Heart left ventricle (tissue), 13 donors: ENCODE results near the gene GATAD2B.
"Not testable (repeated sequence)": the region's sequence is repeated elsewhere in the genome, so short reads cannot be mapped to it uniquely, and the experiment has no call there.

Experiments used
- POLR2A ChIP-seq, 2 donors: fragments of 450-650 bp; IDR thresholded peaks; one replicate each; pipeline ENCODE4 v1.6.1; 2017; ENCODE audit warnings: antibody characterized with exemption in 2 of 2, mild to moderate bottlenecking in 2 of 2, moderate library complexity in 2 of 2
- TF ChIP-seq, protein P1 (sequence below), 12 donors: fragments of 200-600 bp; sonication (generic) in 4 of 12; IDR thresholded peaks; one replicate each; pipeline versions ENCODE4 v1.5.0 to v1.8.0; 2018 to 2022; ENCODE audit warnings: antibody characterized with exemption in 12 of 12, mild to moderate bottlenecking in 5 of 12
- donor health status: ischemic (EF 13 %, LVEDD 7.1; RV severe dilation, severe dysfunction).
- donor health status: DM: no; HTN: yes; CAD: no.
- donor health status: DM: no; HTN: no; CAD: no.
- donor health status: ischemic (EF 25% LVEDD 6.9; RV normal size, moderate dysfunction).
- donor health status: ischemic (EF 25% LVEDD 5.7; RV mildly dilated, moderate dysfunction).
- donor health status: ischemic (EF 35%, LVEDD 5.7; RV mildly dilated, moderate dysfunction).
- donor health status: nonischemic (EF 11% LVEDD 7.7; RV severe dilation, severe dysfunction).
- donor health status: DM: yes; HTN: yes; CAD: no.
- donor health status: PGD.
- donor health status: ischemic (EF 29% LVEDD 5.4; RV normal size, mild dysfunction).
- donor health status: nonischemic (EF 23%, LVEDD 6.1; RV moderate dilation, normal function).

DNA sequence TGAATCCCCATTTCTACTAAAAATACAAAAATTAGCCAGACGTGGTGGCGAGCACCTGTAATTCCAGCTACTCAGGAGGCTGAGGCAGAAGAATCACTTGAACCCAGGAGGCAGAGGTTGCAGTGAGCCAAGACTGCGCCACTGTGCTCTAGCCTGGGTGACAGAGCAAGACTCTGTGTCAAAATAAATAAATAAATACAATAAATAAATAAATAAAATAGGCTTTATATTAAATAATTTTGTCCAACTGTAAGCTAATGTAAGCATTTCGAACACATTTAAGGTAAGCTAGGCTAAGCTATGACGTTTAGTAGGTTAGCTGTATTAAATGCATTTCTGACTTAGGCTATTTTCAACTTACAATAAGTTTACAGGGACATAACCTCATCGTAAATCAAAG is 12.2 kb downstream of the GATAD2B start:
- TF ChIP-seq, protein P1, sequence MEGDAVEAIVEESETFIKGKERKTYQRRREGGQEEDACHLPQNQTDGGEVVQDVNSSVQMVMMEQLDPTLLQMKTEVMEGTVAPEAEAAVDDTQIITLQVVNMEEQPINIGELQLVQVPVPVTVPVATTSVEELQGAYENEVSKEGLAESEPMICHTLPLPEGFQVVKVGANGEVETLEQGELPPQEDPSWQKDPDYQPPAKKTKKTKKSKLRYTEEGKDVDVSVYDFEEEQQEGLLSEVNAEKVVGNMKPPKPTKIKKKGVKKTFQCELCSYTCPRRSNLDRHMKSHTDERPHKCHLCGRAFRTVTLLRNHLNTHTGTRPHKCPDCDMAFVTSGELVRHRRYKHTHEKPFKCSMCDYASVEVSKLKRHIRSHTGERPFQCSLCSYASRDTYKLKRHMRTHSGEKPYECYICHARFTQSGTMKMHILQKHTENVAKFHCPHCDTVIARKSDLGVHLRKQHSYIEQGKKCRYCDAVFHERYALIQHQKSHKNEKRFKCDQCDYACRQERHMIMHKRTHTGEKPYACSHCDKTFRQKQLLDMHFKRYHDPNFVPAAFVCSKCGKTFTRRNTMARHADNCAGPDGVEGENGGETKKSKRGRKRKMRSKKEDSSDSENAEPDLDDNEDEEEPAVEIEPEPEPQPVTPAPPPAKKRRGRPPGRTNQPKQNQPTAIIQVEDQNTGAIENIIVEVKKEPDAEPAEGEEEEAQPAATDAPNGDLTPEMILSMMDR (IDR thresholded peaks at IDR 0.05) = not testable (repeated sequence)
- TF ChIP-seq POLR2A (IDR thresholded peaks at IDR 0.05) = not testable (repeated sequence)
